Mucosa of gallbladder (tissue), 1 donor: ENCODE measurements around the gene TAF1B. TPM values are rescaled to one million over a fixed set of nuclear protein-coding genes. Genes with fewer than 3 reads are reported as not detected.

Source experiments
- DNase-seq: peaks from one replicate; pipeline ENCODE4 v3.0.0-alpha.2; 2020; ENCODE audit warnings: low spot score
- total RNA-seq: library from RNA; stranded (reverse); gene quantifications from one replicate; pipeline ENCODE4 v1.2.1, GENCODE V29; 2021
- donor health status: DM: no; HTN: no; CAD: no.

TAF1B gene
- total RNA-seq, 1 donor from 2014 or later, result 14.8 TPM

- no peak for DNase-seq
Observed at GRCh38 chr2:9965119-9965822, 122.0 kb downstream of the TAF1B start.

- no peak for DNase-seq
Observed at GRCh38 chr2:9966491-9967022, 123.3 kb downstream of the TAF1B start.

GRCh38 chr2:9967053-9967775 is 123.9 kb downstream of the TAF1B start:
- no peak for DNase-seq

- no peak for DNase-seq
Observed at GRCh38 chr2:9968553-9969497, 125.6 kb downstream of the TAF1B start.

GRCh38 chr2:9970200-9971044 is 127.1 kb downstream of the TAF1B start:
- DNase-seq, result no peak

GRCh38 chr2:9971105-9971818 is 128.0 kb downstream of the TAF1B start:
- DNase-seq, result no peak

- no peak for DNase-seq
Observed at GRCh38 chr2:9971890-9972289, 128.6 kb downstream of the TAF1B start.

GRCh38 chr2:9972621-9973479 is 129.6 kb downstream of the TAF1B start:
- DNase-seq, result no peak

- no peak for DNase-seq
Observed at GRCh38 chr2:9973690-9974089, 130.4 kb downstream of the TAF1B start.

GRCh38 chr2:9974343-9974742 is 131.1 kb downstream of the TAF1B start:
- no peak for DNase-seq

GRCh38 chr2:9975328-9975727 is 132.1 kb downstream of the TAF1B start:
- no peak for DNase-seq

GRCh38 chr2:9975805-9976447 is 132.7 kb downstream of the TAF1B start:
- peak; percentile 55 for DNase-seq

GRCh38 chr2:9979977-9980376 is 136.7 kb downstream of the TAF1B start:
- DNase-seq, result no peak

- no peak for DNase-seq
Observed at GRCh38 chr2:9980520-9980919, 137.2 kb downstream of the TAF1B start.

GRCh38 chr2:9981655-9982054 is 138.4 kb downstream of the TAF1B start:
- DNase-seq, result no peak

GRCh38 chr2:9982248-9982647 is 139.0 kb downstream of the TAF1B start:
- DNase-seq, result no peak

GRCh38 chr2:9982891-9983290 is 139.6 kb downstream of the TAF1B start:
- DNase-seq, result no peak

GRCh38 chr2:9983401-9984216 is 140.3 kb downstream of the TAF1B start:
- DNase-seq, result no peak
